WTC11 (cell line): ENCODE results near the gene ASIC2. TPM values are rescaled to one million over a fixed set of nuclear protein-coding genes. Genes with fewer than 3 reads are reported as not detected.

ENCODE experiments used
- ATAC-seq: fragments of 200-7000 bp; cut with Tn5 transposase; 2 replicates; pipeline ENCODE4 v1.10.0; 2021; ENCODE audit warnings: mild to moderate bottlenecking, moderate library complexity
- CTCF ChIA-PET: fragments of 300-600 bp; sonication (Branson Sonifier 250); formaldehyde crosslinking; loops from one replicate; lab custom pipeline; 2021; ENCODE audit warnings: antibody characterized with exemption; lab: Charles Lee
- POLR2A ChIA-PET: fragments of 350-600 bp; sonication (Branson Sonifier 250); formaldehyde crosslinking; loops from one replicate; lab custom pipeline; 2021; ENCODE audit warnings: antibody characterized with exemption; lab: Charles Lee
- DNase-seq: peaks from one replicate; pipeline ENCODE4 v3.0.0; 2021; ENCODE audit warnings: low spot score
- H3K27ac Mint-ChIP-seq: 2 replicates; pipeline ENCODE4 v1.8.0; 2021; ENCODE audit warnings: mixed read lengths
- H3K27me3 Mint-ChIP-seq: 2 replicates; pipeline ENCODE4 v1.8.0; 2021; ENCODE audit warnings: low read depth, mild to moderate bottlenecking, moderate library complexity, mixed read lengths
- H3K36me3 Mint-ChIP-seq: 2 replicates; pipeline ENCODE4 v1.8.0; 2021; ENCODE audit warnings: mixed read lengths
- H3K4me1 Mint-ChIP-seq: 2 replicates; pipeline ENCODE4 v1.8.0; 2022; ENCODE audit warnings: mixed read lengths
- H3K4me3 Mint-ChIP-seq: 2 replicates; pipeline ENCODE4 v1.8.0; 2021; ENCODE audit warnings: mild to moderate bottlenecking, moderate library complexity, mixed read lengths
- H3K9me3 Mint-ChIP-seq: 2 replicates; pipeline ENCODE4 v1.8.0; 2021; ENCODE audit warnings: mixed read lengths
- ATF1 ChIP-seq: sonication (generic); formaldehyde crosslinking; IDR thresholded peaks from 2 replicates; pipeline ENCODE4 v1.8.1; 2023; ENCODE audit warnings: mild to moderate bottlenecking, moderate library complexity, missing genetic modification reagents
- CREB1 ChIP-seq: sonication (generic); formaldehyde crosslinking; IDR thresholded peaks from 2 replicates; pipeline ENCODE4 v1.8.0; 2023; ENCODE audit warnings: mild to moderate bottlenecking, missing genetic modification reagents
- ETV6 ChIP-seq: sonication (generic); formaldehyde crosslinking; IDR thresholded peaks from 2 replicates; pipeline ENCODE4 v1.8.1; 2022; ENCODE audit warnings: mild to moderate bottlenecking, missing genetic modification reagents
- GRHL2 ChIP-seq: fragments of 250-450 bp; sonication (Bioruptor Pico); IDR thresholded peaks from 2 replicates; pipeline ENCODE4 v1.8.0; 2022; ENCODE audit warnings: mild to moderate bottlenecking, moderate library complexity; ENCODE audit not compliant: insufficient replicate concordance, severe bottlenecking
- HMGA2 ChIP-seq: fragments of 250-450 bp; sonication (Bioruptor Pico); IDR thresholded peaks from 2 replicates; pipeline ENCODE4 v1.4.0; 2021; ENCODE audit warnings: mild to moderate bottlenecking, moderate library complexity
- IRF2 ChIP-seq: sonication (generic); formaldehyde crosslinking; IDR thresholded peaks from 2 replicates; pipeline ENCODE4 v1.8.0; 2022; ENCODE audit warnings: low read depth, missing genetic modification reagents, borderline replicate concordance
- NR1H2 ChIP-seq: sonication (generic); formaldehyde crosslinking; IDR thresholded peaks from 2 replicates; pipeline ENCODE4 v1.9.0; 2021; ENCODE audit warnings: mild to moderate bottlenecking, moderate library complexity, missing genetic modification reagents
- SOX15 ChIP-seq: fragments of 250-450 bp; sonication (Bioruptor Pico); IDR thresholded peaks from 2 replicates; pipeline ENCODE4 v1.9.0; 2021; ENCODE audit warnings: mild to moderate bottlenecking
- ZBTB21 ChIP-seq: sonication (generic); formaldehyde crosslinking; IDR thresholded peaks from 2 replicates; pipeline ENCODE4 v1.8.1; 2023; ENCODE audit warnings: mild to moderate bottlenecking, missing genetic modification reagents, borderline replicate concordance
- total RNA-seq: library from RNA; stranded (reverse); gene quantifications from 3 replicates; pipeline ENCODE4 v1.2.3, GENCODE V29; 2021
- TF ChIP-seq, protein P1 (sequence below): sonication (generic); formaldehyde crosslinking; IDR thresholded peaks from 2 replicates; pipeline ENCODE4 v1.8.1; 2023; ENCODE audit warnings: mild to moderate bottlenecking, missing genetic modification reagents, moderate library complexity
- TF ChIP-seq, protein P2 (sequence below): sonication (generic); formaldehyde crosslinking; IDR thresholded peaks from 2 replicates; pipeline ENCODE4 v1.8.0; 2023; ENCODE audit warnings: missing genetic modification reagents
- TF ChIP-seq, protein P3 (sequence below): sonication (generic); formaldehyde crosslinking; IDR thresholded peaks from 2 replicates; pipeline ENCODE4 v1.8.0; 2022; ENCODE audit warnings: missing genetic modification reagents
- TF ChIP-seq, protein P4 (sequence below): sonication (generic); formaldehyde crosslinking; IDR thresholded peaks from 2 replicates; pipeline ENCODE4 v1.8.0; 2023; ENCODE audit warnings: missing genetic modification reagents, mild to moderate bottlenecking, borderline replicate concordance
- TF ChIP-seq, protein P5 (sequence below): fragments of 250-450 bp; sonication (Bioruptor Pico); IDR thresholded peaks from 2 replicates; pipeline ENCODE4 v1.9.0; 2021; ENCODE audit warnings: mild to moderate bottlenecking, borderline replicate concordance
- TF ChIP-seq, protein P6 (sequence below): sonication (generic); formaldehyde crosslinking; IDR thresholded peaks from 2 replicates; pipeline ENCODE4 v1.8.1; 2022; ENCODE audit warnings: mild to moderate bottlenecking, moderate library complexity, missing genetic modification reagents

ASIC2 gene
- total RNA-seq, 1 experiment from 2014 or later, result 2.7 TPM

DNA sequence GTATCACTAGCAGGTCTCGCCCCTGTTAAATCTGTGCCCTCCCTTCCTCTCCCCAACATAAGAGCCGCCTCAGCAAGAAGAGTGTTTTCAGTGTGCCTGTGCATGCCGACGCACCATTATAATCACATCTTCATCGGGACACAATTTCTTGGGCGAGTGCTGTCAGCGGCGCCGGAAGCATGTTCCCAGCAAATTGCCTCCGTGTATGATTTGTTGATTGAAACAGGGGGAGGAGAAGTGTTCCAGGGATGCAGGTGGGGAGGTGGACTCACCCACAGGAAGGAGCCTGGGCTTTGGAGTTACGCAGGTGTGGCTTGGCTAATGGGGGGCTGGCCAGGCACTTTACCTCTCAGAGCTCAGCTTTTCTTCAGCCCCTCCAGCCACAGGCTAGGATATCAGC lies 247.9 kb downstream of the ASIC2 start:
- Mint-ChIP-seq H3K9me3 (no peaks in the 10 kb centered on the region), H3K27ac (no peak overlapping the region), H3K4me3 (no peak overlapping the region), H3K4me1 (peaks cover 5% of the 10 kb centered on the region; the same call in 1 of the 2 replicates), H3K36me3 (no peaks in the 10 kb centered on the region), H3K27me3 (peaks cover 11% of the 10 kb centered on the region)
- DNase-seq, result no peak
- CTCF ChIA-PET, result interaction anchor here (0.8 kb wide), 1 partner anchor 20 kb away, joined by 3 read pairs; no protein-coding TSS in a partner anchor
- ATAC-seq, result no peak
- TF ChIP-seq, protein P1, sequence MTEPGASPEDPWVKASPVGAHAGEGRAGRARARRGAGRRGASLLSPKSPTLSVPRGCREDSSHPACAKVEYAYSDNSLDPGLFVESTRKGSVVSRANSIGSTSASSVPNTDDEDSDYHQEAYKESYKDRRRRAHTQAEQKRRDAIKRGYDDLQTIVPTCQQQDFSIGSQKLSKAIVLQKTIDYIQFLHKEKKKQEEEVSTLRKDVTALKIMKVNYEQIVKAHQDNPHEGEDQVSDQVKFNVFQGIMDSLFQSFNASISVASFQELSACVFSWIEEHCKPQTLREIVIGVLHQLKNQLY (CRISPR knock-in tag), result no peak
- TF ChIP-seq IRF2 (CRISPR knock-in tag), result no peak
- TF ChIP-seq, protein P2, sequence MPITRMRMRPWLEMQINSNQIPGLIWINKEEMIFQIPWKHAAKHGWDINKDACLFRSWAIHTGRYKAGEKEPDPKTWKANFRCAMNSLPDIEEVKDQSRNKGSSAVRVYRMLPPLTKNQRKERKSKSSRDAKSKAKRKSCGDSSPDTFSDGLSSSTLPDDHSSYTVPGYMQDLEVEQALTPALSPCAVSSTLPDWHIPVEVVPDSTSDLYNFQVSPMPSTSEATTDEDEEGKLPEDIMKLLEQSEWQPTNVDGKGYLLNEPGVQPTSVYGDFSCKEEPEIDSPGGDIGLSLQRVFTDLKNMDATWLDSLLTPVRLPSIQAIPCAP (CRISPR knock-in tag), result no peak
- no peak for TF ChIP-seq NR1H2 (CRISPR knock-in tag)
- no peak for TF ChIP-seq ZBTB21 (CRISPR knock-in tag)
- TF ChIP-seq, protein P3, sequence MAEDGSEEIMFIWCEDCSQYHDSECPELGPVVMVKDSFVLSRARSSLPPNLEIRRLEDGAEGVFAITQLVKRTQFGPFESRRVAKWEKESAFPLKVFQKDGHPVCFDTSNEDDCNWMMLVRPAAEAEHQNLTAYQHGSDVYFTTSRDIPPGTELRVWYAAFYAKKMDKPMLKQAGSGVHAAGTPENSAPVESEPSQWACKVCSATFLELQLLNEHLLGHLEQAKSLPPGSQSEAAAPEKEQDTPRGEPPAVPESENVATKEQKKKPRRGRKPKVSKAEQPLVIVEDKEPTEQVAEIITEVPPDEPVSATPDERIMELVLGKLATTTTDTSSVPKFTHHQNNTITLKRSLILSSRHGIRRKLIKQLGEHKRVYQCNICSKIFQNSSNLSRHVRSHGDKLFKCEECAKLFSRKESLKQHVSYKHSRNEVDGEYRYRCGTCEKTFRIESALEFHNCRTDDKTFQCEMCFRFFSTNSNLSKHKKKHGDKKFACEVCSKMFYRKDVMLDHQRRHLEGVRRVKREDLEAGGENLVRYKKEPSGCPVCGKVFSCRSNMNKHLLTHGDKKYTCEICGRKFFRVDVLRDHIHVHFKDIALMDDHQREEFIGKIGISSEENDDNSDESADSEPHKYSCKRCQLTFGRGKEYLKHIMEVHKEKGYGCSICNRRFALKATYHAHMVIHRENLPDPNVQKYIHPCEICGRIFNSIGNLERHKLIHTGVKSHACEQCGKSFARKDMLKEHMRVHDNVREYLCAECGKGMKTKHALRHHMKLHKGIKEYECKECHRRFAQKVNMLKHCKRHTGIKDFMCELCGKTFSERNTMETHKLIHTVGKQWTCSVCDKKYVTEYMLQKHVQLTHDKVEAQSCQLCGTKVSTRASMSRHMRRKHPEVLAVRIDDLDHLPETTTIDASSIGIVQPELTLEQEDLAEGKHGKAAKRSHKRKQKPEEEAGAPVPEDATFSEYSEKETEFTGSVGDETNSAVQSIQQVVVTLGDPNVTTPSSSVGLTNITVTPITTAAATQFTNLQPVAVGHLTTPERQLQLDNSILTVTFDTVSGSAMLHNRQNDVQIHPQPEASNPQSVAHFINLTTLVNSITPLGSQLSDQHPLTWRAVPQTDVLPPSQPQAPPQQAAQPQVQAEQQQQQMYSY, result no peak
- TF ChIP-seq SOX15, result no peak
- TF ChIP-seq ETV6 (CRISPR knock-in tag), result no peak
- TF ChIP-seq ATF1 (CRISPR knock-in tag), result no peak
- TF ChIP-seq CREB1 (CRISPR knock-in tag), result no peak
- TF ChIP-seq HMGA2 (CRISPR knock-in tag), result no peak
- TF ChIP-seq GRHL2, result no peak
- TF ChIP-seq, protein P4, sequence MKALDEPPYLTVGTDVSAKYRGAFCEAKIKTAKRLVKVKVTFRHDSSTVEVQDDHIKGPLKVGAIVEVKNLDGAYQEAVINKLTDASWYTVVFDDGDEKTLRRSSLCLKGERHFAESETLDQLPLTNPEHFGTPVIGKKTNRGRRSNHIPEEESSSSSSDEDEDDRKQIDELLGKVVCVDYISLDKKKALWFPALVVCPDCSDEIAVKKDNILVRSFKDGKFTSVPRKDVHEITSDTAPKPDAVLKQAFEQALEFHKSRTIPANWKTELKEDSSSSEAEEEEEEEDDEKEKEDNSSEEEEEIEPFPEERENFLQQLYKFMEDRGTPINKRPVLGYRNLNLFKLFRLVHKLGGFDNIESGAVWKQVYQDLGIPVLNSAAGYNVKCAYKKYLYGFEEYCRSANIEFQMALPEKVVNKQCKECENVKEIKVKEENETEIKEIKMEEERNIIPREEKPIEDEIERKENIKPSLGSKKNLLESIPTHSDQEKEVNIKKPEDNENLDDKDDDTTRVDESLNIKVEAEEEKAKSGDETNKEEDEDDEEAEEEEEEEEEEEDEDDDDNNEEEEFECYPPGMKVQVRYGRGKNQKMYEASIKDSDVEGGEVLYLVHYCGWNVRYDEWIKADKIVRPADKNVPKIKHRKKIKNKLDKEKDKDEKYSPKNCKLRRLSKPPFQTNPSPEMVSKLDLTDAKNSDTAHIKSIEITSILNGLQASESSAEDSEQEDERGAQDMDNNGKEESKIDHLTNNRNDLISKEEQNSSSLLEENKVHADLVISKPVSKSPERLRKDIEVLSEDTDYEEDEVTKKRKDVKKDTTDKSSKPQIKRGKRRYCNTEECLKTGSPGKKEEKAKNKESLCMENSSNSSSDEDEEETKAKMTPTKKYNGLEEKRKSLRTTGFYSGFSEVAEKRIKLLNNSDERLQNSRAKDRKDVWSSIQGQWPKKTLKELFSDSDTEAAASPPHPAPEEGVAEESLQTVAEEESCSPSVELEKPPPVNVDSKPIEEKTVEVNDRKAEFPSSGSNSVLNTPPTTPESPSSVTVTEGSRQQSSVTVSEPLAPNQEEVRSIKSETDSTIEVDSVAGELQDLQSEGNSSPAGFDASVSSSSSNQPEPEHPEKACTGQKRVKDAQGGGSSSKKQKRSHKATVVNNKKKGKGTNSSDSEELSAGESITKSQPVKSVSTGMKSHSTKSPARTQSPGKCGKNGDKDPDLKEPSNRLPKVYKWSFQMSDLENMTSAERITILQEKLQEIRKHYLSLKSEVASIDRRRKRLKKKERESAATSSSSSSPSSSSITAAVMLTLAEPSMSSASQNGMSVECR (CRISPR knock-in tag), result no peak
- TF ChIP-seq, protein P5, sequence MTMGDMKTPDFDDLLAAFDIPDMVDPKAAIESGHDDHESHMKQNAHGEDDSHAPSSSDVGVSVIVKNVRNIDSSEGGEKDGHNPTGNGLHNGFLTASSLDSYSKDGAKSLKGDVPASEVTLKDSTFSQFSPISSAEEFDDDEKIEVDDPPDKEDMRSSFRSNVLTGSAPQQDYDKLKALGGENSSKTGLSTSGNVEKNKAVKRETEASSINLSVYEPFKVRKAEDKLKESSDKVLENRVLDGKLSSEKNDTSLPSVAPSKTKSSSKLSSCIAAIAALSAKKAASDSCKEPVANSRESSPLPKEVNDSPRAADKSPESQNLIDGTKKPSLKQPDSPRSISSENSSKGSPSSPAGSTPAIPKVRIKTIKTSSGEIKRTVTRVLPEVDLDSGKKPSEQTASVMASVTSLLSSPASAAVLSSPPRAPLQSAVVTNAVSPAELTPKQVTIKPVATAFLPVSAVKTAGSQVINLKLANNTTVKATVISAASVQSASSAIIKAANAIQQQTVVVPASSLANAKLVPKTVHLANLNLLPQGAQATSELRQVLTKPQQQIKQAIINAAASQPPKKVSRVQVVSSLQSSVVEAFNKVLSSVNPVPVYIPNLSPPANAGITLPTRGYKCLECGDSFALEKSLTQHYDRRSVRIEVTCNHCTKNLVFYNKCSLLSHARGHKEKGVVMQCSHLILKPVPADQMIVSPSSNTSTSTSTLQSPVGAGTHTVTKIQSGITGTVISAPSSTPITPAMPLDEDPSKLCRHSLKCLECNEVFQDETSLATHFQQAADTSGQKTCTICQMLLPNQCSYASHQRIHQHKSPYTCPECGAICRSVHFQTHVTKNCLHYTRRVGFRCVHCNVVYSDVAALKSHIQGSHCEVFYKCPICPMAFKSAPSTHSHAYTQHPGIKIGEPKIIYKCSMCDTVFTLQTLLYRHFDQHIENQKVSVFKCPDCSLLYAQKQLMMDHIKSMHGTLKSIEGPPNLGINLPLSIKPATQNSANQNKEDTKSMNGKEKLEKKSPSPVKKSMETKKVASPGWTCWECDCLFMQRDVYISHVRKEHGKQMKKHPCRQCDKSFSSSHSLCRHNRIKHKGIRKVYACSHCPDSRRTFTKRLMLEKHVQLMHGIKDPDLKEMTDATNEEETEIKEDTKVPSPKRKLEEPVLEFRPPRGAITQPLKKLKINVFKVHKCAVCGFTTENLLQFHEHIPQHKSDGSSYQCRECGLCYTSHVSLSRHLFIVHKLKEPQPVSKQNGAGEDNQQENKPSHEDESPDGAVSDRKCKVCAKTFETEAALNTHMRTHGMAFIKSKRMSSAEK (CRISPR knock-in tag), result no peak
- TF ChIP-seq, protein P6, sequence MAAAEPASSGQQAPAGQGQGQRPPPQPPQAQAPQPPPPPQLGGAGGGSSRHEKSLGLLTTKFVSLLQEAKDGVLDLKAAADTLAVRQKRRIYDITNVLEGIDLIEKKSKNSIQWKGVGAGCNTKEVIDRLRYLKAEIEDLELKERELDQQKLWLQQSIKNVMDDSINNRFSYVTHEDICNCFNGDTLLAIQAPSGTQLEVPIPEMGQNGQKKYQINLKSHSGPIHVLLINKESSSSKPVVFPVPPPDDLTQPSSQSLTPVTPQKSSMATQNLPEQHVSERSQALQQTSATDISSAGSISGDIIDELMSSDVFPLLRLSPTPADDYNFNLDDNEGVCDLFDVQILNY (CRISPR knock-in tag), result no peak
- POLR2A ChIA-PET, result no interaction called here
